ENCODE measurements around the gene ARMH1. TPM values are rescaled to one million over a fixed set of nuclear protein-coding genes. Genes with fewer than 3 reads are reported as not detected.

ARMH1 gene
- total and polyA plus RNA-seq, 2 experiments from 2014 or later = 2.8 to 5.7 TPM

DNA sequence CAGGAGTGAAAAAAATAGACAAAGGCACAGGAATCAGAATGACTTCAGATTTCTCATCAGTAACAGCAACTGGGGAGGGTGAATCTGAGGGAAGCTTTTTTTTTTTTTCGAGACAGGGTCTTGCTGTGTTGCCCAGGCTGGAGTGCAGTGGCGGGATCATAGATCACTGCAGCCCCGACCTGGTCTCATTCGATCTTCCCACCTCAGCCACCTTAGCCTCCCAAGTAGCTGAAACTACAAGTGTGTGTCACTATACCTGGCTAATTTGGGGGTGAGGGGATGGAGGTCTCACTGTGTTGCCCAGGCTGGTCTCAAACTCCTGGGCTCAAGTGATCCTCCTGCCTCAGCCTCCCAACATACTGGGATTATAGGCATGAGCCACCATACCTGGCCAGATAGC is 10.7 kb downstream of the ARMH1 start:
- TF ChIP-seq, protein P1, sequence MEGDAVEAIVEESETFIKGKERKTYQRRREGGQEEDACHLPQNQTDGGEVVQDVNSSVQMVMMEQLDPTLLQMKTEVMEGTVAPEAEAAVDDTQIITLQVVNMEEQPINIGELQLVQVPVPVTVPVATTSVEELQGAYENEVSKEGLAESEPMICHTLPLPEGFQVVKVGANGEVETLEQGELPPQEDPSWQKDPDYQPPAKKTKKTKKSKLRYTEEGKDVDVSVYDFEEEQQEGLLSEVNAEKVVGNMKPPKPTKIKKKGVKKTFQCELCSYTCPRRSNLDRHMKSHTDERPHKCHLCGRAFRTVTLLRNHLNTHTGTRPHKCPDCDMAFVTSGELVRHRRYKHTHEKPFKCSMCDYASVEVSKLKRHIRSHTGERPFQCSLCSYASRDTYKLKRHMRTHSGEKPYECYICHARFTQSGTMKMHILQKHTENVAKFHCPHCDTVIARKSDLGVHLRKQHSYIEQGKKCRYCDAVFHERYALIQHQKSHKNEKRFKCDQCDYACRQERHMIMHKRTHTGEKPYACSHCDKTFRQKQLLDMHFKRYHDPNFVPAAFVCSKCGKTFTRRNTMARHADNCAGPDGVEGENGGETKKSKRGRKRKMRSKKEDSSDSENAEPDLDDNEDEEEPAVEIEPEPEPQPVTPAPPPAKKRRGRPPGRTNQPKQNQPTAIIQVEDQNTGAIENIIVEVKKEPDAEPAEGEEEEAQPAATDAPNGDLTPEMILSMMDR (IDR thresholded peaks at IDR 0.05; ENCODE audit: low read depth, low read length) = no peak
- no peak for DNase-seq (ENCODE audit: low read depth in 1 of 2, low spot score in 1 of 2)
- H3K4me1 ChIP-seq (ENCODE audit: low read depth) = peaks cover 27% of the 10 kb centered on the region
- H3K4me3 ChIP-seq = no peak overlapping the region
- no peaks in the 10 kb centered on the region for H3K9me3 ChIP-seq (ENCODE audit: low read depth)
- H3K27me3 ChIP-seq = no peaks in the 10 kb centered on the region
- H3K27ac ChIP-seq = no peak overlapping the region
- no peaks in the 10 kb centered on the region for H3K36me3 ChIP-seq

DNA sequence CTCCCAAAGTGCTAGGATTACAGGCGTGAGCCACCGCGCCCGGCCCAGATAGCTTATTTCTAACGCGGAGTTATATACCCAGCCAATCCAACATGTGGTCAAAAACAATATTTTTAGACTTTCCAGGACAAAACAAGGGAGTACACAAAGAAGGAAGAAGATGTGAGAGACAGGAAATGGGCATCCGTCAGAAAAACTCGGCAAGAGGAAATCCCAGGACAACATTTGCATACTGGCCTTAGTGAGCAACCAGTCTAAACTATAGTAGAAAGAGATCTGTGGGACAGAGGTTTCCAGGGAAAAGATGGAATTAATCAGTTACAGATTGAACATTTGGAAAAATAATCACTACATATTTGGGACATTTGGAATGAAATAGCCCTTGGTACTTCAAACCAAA is 11.4 kb downstream of the ARMH1 start:
- Histone ChIP-seq H3K36me3 (no peaks in the 10 kb centered on the region), H3K27ac (no peak overlapping the region), H3K4me1 (ENCODE audit: low read depth) (peaks cover 27% of the 10 kb centered on the region), H3K4me3 (no peak overlapping the region), H3K27me3 (no peaks in the 10 kb centered on the region), H3K9me3 (ENCODE audit: low read depth) (no peaks in the 10 kb centered on the region)
- TF ChIP-seq, protein P1 (IDR thresholded peaks at IDR 0.05; ENCODE audit: low read depth, low read length) = no peak
- DNase-seq (ENCODE audit: low read depth in 1 of 2, low spot score in 1 of 2) = no peak

GRCh38 chr1:44688760-44689446 is 14.4 kb downstream of the ARMH1 start:
- peaks cover 12% of the 10 kb centered on the region for H3K4me1 ChIP-seq (ENCODE audit: low read depth)
- no peaks in the 10 kb centered on the region for H3K36me3 ChIP-seq
- no peak overlapping the region for H3K4me3 ChIP-seq
- no peaks in the 10 kb centered on the region for H3K27me3 ChIP-seq
- no peak overlapping the region for H3K27ac ChIP-seq
- TF ChIP-seq, protein P1 (IDR thresholded peaks at IDR 0.05; ENCODE audit: low read depth, low read length) = no peak
- no peaks in the 10 kb centered on the region for H3K9me3 ChIP-seq (ENCODE audit: low read depth)
- no peak for DNase-seq (ENCODE audit: low read depth in 1 of 2, low spot score in 1 of 2)

- no peak for DNase-seq (ENCODE audit: low read depth in 1 of 2, low spot score in 1 of 2)
- no peaks in the 10 kb centered on the region for H3K27me3 ChIP-seq
- no peaks in the 10 kb centered on the region for H3K36me3 ChIP-seq
- peaks cover 12% of the 10 kb centered on the region for H3K4me1 ChIP-seq (ENCODE audit: low read depth)
- TF ChIP-seq, protein P1 (IDR thresholded peaks at IDR 0.05; ENCODE audit: low read depth, low read length) = no peak
- H3K27ac ChIP-seq = no peak overlapping the region
- no peaks in the 10 kb centered on the region for H3K9me3 ChIP-seq (ENCODE audit: low read depth)
- H3K4me3 ChIP-seq = no peak overlapping the region
These were observed 14.9 kb downstream of the ARMH1 start for GRCh38 chr1:44689447-44689765.

GRCh38 chr1:44693159-44693558 is 18.6 kb downstream of the ARMH1 start:
- Histone ChIP-seq H3K27ac (no peak overlapping the region), H3K36me3 (no peaks in the 10 kb centered on the region), H3K4me3 (no peak overlapping the region), H3K27me3 (no peaks in the 10 kb centered on the region), H3K4me1 (ENCODE audit: low read depth) (peaks cover 12% of the 10 kb centered on the region), H3K9me3 (ENCODE audit: low read depth) (no peaks in the 10 kb centered on the region)
- DNase-seq (ENCODE audit: low read depth in 1 of 2, low spot score in 1 of 2) = no peak
- TF ChIP-seq, protein P1 (IDR thresholded peaks at IDR 0.05; ENCODE audit: low read depth, low read length) = no peak
